ENCODE measurements around the gene MEX3D.

Gene MEX3D

DNA sequence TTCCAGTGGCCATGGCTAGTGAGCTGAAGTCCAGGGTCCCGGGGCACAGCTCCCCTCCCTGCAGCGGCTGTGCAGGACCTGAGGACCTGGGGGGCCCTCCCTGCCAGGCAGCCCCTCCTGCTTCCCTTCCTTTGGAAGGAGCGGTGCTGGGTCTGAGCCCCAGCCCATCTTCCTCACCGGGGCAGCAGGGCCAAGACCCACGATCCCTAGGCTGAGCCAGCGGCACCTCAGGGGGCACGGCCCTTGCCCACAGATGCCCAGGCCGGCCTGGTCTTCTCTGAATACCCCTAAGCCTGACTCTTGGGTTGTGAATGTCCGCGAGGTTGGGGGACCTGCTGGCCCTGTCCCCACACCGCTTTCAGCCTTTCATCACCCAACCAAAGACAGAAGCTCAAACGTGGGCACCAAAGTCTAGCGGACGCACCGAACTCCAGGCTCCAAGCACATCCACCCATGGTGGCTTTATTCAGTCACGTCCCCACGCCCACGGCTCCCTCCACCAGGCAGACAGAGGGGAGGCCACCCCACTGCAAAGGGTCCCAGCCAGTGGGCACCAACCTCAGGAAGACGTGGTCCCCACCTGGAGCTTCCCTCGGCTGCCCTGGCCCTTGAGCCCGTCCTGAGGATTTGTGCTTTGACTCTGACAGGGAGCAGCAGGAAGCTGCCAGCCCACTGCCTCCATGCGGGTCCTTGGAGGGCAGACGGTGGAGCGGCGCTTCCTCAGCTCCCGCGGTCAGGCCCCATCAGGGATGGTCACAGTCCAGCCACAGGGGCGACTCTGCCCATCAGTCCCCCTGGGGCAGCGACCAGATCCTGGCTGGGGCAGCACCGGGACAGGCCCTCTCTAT is 8.3 kb upstream of the MEX3D start:
- Histone ChIP-seq H3K9me3 (ENCODE audit: severe bottlenecking) (no peaks in the 10 kb centered on the region), H3K27ac (ENCODE audit: poor library complexity, severe bottlenecking) (no peak overlapping the region), H3K4me1 (ENCODE audit: insufficient read depth, poor library complexity, severe bottlenecking) (no peaks in the 10 kb centered on the region), H3K27me3 (ENCODE audit: insufficient read depth, poor library complexity, severe bottlenecking) (no peaks in the 10 kb centered on the region), H3K4me3 (ENCODE audit: severe bottlenecking) (no peak overlapping the region), H3K36me3 (ENCODE audit: low read depth) (peaks cover 16% of the 10 kb centered on the region; the same call in 1 of the 2 replicates)
- TF ChIP-seq, protein P1, sequence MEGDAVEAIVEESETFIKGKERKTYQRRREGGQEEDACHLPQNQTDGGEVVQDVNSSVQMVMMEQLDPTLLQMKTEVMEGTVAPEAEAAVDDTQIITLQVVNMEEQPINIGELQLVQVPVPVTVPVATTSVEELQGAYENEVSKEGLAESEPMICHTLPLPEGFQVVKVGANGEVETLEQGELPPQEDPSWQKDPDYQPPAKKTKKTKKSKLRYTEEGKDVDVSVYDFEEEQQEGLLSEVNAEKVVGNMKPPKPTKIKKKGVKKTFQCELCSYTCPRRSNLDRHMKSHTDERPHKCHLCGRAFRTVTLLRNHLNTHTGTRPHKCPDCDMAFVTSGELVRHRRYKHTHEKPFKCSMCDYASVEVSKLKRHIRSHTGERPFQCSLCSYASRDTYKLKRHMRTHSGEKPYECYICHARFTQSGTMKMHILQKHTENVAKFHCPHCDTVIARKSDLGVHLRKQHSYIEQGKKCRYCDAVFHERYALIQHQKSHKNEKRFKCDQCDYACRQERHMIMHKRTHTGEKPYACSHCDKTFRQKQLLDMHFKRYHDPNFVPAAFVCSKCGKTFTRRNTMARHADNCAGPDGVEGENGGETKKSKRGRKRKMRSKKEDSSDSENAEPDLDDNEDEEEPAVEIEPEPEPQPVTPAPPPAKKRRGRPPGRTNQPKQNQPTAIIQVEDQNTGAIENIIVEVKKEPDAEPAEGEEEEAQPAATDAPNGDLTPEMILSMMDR (IDR thresholded peaks at IDR 0.05; ENCODE audit: poor library complexity, severe bottlenecking) = no peak
- DNase-seq (ENCODE audit: low spot score) (no peak), ATAC-seq (ENCODE audit: low read depth) (no peak)

DNA sequence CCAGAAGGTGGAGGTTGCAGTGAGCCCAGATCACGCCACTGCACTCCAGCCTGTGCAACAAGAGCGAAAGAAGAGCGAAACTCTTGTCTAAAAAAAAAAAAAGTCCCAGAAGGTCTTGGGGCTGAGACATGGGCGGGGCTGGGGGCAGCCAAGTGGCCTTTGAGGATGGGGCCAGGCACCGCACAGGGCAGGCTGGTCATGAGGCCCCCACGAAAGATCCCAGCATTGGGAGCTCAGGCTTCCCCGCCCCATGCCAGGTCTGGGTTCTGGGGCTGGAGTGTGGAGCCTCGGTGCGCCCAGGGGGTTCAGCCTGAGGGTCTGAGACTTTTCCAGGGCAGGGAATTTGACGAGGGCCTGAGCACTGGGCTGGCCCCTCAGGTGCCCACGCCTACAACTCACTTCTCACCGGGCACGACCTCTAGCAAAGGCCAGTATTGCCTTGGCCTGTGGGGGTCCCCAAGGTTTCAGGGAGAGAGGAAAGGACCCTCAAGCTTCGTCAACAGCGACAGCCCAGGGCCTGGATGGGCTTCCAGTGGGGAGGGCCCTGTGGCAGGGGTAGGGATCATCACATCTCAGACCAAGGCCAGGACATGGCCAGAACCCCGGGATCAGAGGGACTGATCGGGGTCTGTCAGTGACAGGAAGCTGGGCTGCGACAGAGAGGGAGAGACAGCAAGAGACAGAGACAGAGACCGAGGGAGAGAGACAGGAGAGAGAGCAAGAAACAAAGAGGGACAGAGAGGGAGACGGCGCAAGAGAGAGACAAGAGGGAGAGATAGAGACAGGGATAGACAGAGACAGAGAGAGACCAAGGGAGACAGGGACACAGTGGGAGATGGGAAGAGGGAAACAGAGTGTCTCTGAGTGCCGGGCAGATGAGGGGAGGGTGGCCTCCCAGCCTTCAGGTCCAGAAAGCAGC is 7.5 kb upstream of the MEX3D start:
- Histone ChIP-seq H3K27ac (ENCODE audit: poor library complexity, severe bottlenecking) (no peak overlapping the region), H3K36me3 (ENCODE audit: low read depth) (peaks cover 7% of the 10 kb centered on the region; the same call in 1 of the 2 replicates), H3K4me3 (ENCODE audit: severe bottlenecking) (no peak overlapping the region), H3K27me3 (ENCODE audit: insufficient read depth, poor library complexity, severe bottlenecking) (no peaks in the 10 kb centered on the region), H3K9me3 (ENCODE audit: severe bottlenecking) (no peaks in the 10 kb centered on the region), H3K4me1 (ENCODE audit: insufficient read depth, poor library complexity, severe bottlenecking) (no peaks in the 10 kb centered on the region)
- DNase-seq (ENCODE audit: low spot score) (no peak), ATAC-seq (ENCODE audit: low read depth) (no peak)
- TF ChIP-seq, protein P1 (IDR thresholded peaks at IDR 0.05; ENCODE audit: poor library complexity, severe bottlenecking) = no peak

DNA sequence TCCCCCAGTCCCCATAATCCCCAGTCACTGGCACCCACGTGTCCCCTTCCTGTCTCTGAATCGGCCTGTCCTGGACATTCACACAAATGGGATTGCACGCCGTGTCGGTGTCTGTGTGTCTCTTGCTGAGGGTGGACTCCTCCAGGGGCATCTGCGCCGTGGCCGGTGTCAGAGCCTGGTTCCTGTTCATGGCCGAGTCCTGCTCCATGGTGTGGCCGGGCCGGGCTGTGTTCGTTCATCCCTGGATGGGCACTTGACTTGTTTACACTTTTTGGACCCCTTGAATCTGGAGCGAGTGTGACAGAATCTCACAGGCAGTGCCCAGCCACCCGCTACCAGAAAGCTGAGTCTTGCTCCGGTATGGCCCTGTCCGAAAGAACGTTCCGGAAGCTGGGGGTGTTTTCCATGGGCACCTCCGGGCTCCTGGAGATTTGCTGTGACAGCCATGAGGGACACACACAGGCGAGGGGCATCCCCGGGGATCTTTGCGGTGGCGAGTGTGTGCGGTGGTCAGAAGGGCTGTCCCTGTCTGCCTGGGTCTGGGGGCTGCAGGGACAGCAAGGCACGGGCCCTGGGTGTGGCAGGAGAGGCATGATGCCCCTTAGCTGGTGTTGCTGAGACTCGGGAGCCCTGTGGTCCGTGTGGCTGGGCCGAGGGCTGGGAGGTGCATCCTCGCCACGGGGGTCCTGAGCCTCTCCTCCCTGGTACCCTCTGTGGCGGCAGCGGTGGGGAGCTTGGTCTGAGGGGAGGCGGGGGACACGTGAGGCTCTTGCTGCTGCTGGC is 6.4 kb upstream of the MEX3D start:
- Histone ChIP-seq H3K4me3 (ENCODE audit: severe bottlenecking) (no peak overlapping the region), H3K27ac (ENCODE audit: poor library complexity, severe bottlenecking) (no peak overlapping the region), H3K27me3 (ENCODE audit: insufficient read depth, poor library complexity, severe bottlenecking) (no peaks in the 10 kb centered on the region), H3K4me1 (ENCODE audit: insufficient read depth, poor library complexity, severe bottlenecking) (no peaks in the 10 kb centered on the region), H3K9me3 (ENCODE audit: severe bottlenecking) (no peaks in the 10 kb centered on the region), H3K36me3 (ENCODE audit: low read depth) (0 out of 2 replicates have a peak, but pooled peaks cover 6% of the 10 kb centered on the region)
- TF ChIP-seq, protein P1 (IDR thresholded peaks at IDR 0.05; ENCODE audit: poor library complexity, severe bottlenecking) = no peak
- ATAC-seq (ENCODE audit: low read depth) (no peak), DNase-seq (ENCODE audit: low spot score) (no peak)

DNA sequence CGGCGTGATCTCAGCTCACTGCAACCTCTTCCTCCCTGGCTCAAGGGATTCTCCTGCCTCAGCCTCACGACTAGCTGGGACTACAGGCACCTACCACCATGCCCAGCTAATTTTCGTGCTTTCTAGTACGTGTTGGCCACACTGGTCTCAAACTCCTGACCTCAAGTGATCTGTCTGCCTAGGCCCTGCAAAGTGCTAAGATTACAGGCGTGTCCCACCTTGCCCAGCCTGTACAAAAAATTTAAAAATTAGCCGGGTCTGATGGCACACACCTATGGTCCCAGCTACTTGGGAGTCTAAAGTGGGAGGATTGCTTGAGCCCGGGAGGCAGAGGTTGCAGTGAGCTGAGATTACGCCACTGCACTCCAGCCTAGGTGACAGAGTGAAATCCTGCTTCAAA is 4.7 kb upstream of the MEX3D start:
- no peaks in the 10 kb centered on the region for H3K4me1 ChIP-seq (ENCODE audit: insufficient read depth, poor library complexity, severe bottlenecking)
- no peaks in the 10 kb centered on the region for H3K27me3 ChIP-seq (ENCODE audit: insufficient read depth, poor library complexity, severe bottlenecking)
- no peak for DNase-seq (ENCODE audit: low spot score)
- TF ChIP-seq, protein P1 (IDR thresholded peaks at IDR 0.05; ENCODE audit: poor library complexity, severe bottlenecking) = no peak
- H3K27ac ChIP-seq (ENCODE audit: poor library complexity, severe bottlenecking) = no peak overlapping the region
- H3K36me3 ChIP-seq (ENCODE audit: low read depth) = 0 out of 2 replicates have a peak, but pooled peaks cover 6% of the 10 kb centered on the region
- no peak; the same call in 2 of the 3 replicates for ATAC-seq (ENCODE audit: low read depth)
- H3K4me3 ChIP-seq (ENCODE audit: severe bottlenecking) = no peak overlapping the region
- no peaks in the 10 kb centered on the region for H3K9me3 ChIP-seq (ENCODE audit: severe bottlenecking)
